Upper lobe of left lung (tissue), 4 donors: ENCODE results near the gene DVL2.

Experiments used
- EP300 ChIP-seq, 4 donors: sonication (generic); formaldehyde crosslinking; IDR thresholded peaks; one replicate each; pipeline ENCODE4 v1.5.1; 2017; ENCODE audit warnings: antibody characterized with exemption in 4 of 4, control low read depth in 2 of 4
- TF ChIP-seq, protein P1 (sequence below), 6 experiments: fragments of 450-650 bp in 4 of 6; fragments of 200-600 bp in 2 of 6; sonication (generic) in 2 of 6; IDR thresholded peaks; one replicate each; pipeline ENCODE4 v1.5.1; 2016 to 2019; ENCODE audit warnings: antibody characterized with exemption in 6 of 6

DNA sequence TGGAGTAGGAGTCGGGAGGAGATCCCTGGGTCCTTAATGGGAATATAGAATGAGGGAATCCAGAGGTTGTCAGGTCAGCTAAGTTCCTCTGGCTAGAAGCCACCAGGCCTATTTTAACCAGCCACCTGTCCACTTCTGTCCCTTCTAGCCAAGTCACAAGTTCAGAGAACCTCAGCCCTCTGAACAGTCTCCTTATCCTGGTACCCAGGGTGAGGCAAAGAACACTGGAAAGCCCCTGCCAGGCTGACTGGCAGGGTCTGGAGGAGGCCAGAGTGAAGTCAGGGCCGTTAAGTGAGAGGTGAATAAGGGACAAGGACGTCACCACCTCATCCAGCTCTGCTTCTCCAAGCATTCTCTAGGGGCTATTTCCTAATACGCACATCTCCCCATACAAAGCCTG lies 14.5 kb upstream of the DVL2 start:
- TF ChIP-seq, protein P1, sequence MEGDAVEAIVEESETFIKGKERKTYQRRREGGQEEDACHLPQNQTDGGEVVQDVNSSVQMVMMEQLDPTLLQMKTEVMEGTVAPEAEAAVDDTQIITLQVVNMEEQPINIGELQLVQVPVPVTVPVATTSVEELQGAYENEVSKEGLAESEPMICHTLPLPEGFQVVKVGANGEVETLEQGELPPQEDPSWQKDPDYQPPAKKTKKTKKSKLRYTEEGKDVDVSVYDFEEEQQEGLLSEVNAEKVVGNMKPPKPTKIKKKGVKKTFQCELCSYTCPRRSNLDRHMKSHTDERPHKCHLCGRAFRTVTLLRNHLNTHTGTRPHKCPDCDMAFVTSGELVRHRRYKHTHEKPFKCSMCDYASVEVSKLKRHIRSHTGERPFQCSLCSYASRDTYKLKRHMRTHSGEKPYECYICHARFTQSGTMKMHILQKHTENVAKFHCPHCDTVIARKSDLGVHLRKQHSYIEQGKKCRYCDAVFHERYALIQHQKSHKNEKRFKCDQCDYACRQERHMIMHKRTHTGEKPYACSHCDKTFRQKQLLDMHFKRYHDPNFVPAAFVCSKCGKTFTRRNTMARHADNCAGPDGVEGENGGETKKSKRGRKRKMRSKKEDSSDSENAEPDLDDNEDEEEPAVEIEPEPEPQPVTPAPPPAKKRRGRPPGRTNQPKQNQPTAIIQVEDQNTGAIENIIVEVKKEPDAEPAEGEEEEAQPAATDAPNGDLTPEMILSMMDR (IDR thresholded peaks at IDR 0.05) = no peak
- no peak for TF ChIP-seq EP300 (IDR thresholded peaks at IDR 0.05)
